Heart left ventricle (tissue), 16 donors: ENCODE results near the gene IPMK. TPM values are rescaled to one million over a fixed set of nuclear protein-coding genes. Genes with fewer than 3 reads are reported as not detected.

Experiments
- ATAC-seq, 4 donors: fragments of 200-7000 bp; cut with Tn5 transposase; one replicate each; pipeline ENCODE4 v1.9.1; 2020 to 2022; ENCODE audit warnings: moderate library complexity in 4 of 4, mild to moderate bottlenecking in 3 of 4, moderate number of reproducible peaks in 1 of 4
- DNase-seq, 5 donors: peaks; one replicate each; pipeline ENCODE4 v3.0.0-alpha.2; 2020
- H3K27ac ChIP-seq, 12 donors: fragments of 200-600 bp; sonication (generic) in 4 of 12; one replicate each; pipeline versions ENCODE4 v1.5.0 to v1.8.0; 2016 to 2022; ENCODE audit warnings: mild to moderate bottlenecking in 2 of 12
- H3K27me3 ChIP-seq, 9 donors: fragments of 200-600 bp; sonication (generic) in 2 of 9; one replicate each; pipeline versions ENCODE4 v1.5.1 to v1.8.0; 2016 to 2022; ENCODE audit warnings: mild to moderate bottlenecking in 3 of 9
- H3K36me3 ChIP-seq, 9 donors: fragments of 200-600 bp; sonication (generic) in 2 of 9; one replicate each; pipeline versions ENCODE4 v1.5.0 to v1.8.0; 2018 to 2022; ENCODE audit warnings: mild to moderate bottlenecking in 2 of 9
- H3K4me1 ChIP-seq, 12 donors: fragments of 200-600 bp; sonication (generic) in 4 of 12; one replicate each; pipeline versions ENCODE4 v1.5.0 to v1.8.0; 2016 to 2022; ENCODE audit warnings: mild to moderate bottlenecking in 3 of 12
- H3K4me3 ChIP-seq, 12 donors: fragments of 200-600 bp; sonication (generic) in 4 of 12; one replicate each; pipeline versions ENCODE4 v1.5.0 to v1.8.0; 2017 to 2022; ENCODE audit warnings: mild to moderate bottlenecking in 9 of 12, moderate library complexity in 4 of 12
- H3K9me3 ChIP-seq, 12 donors: fragments of 200-600 bp; sonication (generic) in 4 of 12; one replicate each; pipeline versions ENCODE4 v1.5.0 to v1.8.0; 2016 to 2022; ENCODE audit warnings: mild to moderate bottlenecking in 1 of 12
- POLR2A ChIP-seq, 2 donors: fragments of 450-650 bp; IDR thresholded peaks; one replicate each; pipeline ENCODE4 v1.6.1; 2017; ENCODE audit warnings: antibody characterized with exemption in 2 of 2, mild to moderate bottlenecking in 2 of 2, moderate library complexity in 2 of 2
- WGBS, 4 donors: extraction: QIAGEN DNeasy Blood & Tissue Kit in 2 of 4; methylation state at CpG; one replicate each; pipeline versions ENCODE4 v1.1.5 to v1.1.7; 2013 to 2018; 5-methylcytosine and 5-hydroxymethylcytosine counted together
- intact Hi-C, 10 donors: fragments of 100-400 bp; cut with DNase I; formaldehyde crosslinking; loops; one replicate each; pipeline versions ENCODE4 v1.11.1 to v1.14.2; 2022
- polyA plus RNA-seq, 2 donors: library from polyadenylated mRNA; stranded (reverse); fragments of 200-250 nt; gene quantifications; one replicate each; pipeline ENCODE4 v1.2.3, GENCODE V29; 2013
- total RNA-seq, 9 donors: library from RNA; depleted of rRNA in 2 of 9; stranded (reverse); fragments of >200 nt in 2 of 9; fragmentation: NEBNext Ultra II Directional in 3 of 9; extraction: Animal tissue kit (Norgen Biotek cat#: 25700) in 3 of 9; gene quantifications; one replicate each; pipeline versions ENCODE4 v1.1.0 to v1.2.4, GENCODE V29; 2016 to 2023
- TF ChIP-seq, protein P1 (sequence below), 12 donors: fragments of 200-600 bp; sonication (generic) in 4 of 12; IDR thresholded peaks; one replicate each; pipeline versions ENCODE4 v1.5.0 to v1.8.0; 2018 to 2022; ENCODE audit warnings: antibody characterized with exemption in 12 of 12, mild to moderate bottlenecking in 5 of 12
- donor health status: ischemic (EF 13 %, LVEDD 7.1; RV severe dilation, severe dysfunction).
- donor health status: healthy with polysubstance abuse.
- donor health status: DM: no; HTN: yes; CAD: no.
- donor health status: DM: no; HTN: no; CAD: no.
- donor health status: ischemic (EF 25% LVEDD 6.9; RV normal size, moderate dysfunction).
- donor health status: ischemic (EF 25% LVEDD 5.7; RV mildly dilated, moderate dysfunction).
- donor health status: healthy.
- donor health status: DM: yes; HTN: yes; CAD: no.
- donor health status: ischemic (EF 35%, LVEDD 5.7; RV mildly dilated, moderate dysfunction).
- donor health status: nonischemic (EF 11% LVEDD 7.7; RV severe dilation, severe dysfunction).
- donor health status: DM: yes; HTN: yes; CAD: no.
- donor health status: PGD.
- donor health status: ischemic (EF 29% LVEDD 5.4; RV normal size, mild dysfunction).
- donor health status: nonischemic (EF 23%, LVEDD 6.1; RV moderate dilation, normal function).

IPMK gene
- total and polyA plus RNA-seq, 11 donors, result 0.95 to 4.2 (median 2.4) TPM

DNA sequence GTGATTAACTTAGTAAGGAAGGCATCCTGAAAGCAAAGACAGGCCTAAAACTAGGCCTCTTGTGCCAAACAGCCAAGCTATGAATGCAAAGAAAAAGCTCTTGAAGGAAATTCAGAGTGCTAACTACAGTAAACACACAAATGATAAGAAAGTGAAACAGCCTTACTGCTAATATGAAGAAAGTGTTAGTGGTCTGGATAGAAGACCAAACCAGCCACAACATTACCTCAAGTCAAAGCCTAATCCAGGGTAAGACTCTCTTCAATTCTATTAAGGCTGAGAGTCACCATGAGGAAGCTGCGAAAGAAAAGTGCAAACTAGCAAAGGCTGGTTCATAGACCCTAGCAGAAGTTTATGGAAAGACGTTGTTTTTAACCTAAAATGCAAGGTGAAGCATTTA is 66.0 kb downstream of the IPMK start:
- intact Hi-C loops, result no loop called here
- 92 to 98% (median 96%) methylated on average over 2 of the region's 2 CpGs for WGBS, 4 donors
- ATAC-seq (no peak), DNase-seq (no peak)
- peaks cover 0 to 4% (median 0%) of the 10 kb centered on the region in 12 donors for H3K9me3 ChIP-seq
- H3K4me3 ChIP-seq, result no peak overlapping the region
- H3K27me3 ChIP-seq, result no peaks in the 10 kb centered on the region
- peaks cover 0 to 12% (median 1%) of the 10 kb centered on the region in 9 donors for H3K36me3 ChIP-seq
- H3K27ac ChIP-seq, result no peak overlapping the region
- H3K4me1 ChIP-seq, result no peaks in the 10 kb centered on the region
- TF ChIP-seq, protein P1, sequence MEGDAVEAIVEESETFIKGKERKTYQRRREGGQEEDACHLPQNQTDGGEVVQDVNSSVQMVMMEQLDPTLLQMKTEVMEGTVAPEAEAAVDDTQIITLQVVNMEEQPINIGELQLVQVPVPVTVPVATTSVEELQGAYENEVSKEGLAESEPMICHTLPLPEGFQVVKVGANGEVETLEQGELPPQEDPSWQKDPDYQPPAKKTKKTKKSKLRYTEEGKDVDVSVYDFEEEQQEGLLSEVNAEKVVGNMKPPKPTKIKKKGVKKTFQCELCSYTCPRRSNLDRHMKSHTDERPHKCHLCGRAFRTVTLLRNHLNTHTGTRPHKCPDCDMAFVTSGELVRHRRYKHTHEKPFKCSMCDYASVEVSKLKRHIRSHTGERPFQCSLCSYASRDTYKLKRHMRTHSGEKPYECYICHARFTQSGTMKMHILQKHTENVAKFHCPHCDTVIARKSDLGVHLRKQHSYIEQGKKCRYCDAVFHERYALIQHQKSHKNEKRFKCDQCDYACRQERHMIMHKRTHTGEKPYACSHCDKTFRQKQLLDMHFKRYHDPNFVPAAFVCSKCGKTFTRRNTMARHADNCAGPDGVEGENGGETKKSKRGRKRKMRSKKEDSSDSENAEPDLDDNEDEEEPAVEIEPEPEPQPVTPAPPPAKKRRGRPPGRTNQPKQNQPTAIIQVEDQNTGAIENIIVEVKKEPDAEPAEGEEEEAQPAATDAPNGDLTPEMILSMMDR (IDR thresholded peaks at IDR 0.05), result no peak
- TF ChIP-seq POLR2A (IDR thresholded peaks at IDR 0.05), result no peak

DNA sequence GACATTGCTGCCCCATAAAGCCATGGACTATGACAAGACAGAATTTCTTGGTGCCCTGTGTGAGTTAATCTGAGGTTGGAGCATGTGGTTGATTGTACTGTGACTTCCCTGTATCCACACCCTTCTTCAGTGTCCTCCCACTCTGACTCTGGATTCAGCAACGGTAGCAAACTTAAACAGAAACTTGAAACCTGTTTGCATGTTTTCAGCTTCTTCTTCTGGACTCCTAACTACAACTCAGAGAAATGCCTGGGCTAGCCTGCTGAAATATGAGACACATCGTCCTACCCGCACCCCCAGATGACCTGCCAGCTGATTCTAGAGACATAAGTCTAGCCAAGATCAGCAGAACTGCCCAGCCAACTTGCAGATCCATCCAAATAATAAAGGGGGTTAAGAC is 78.4 kb downstream of the IPMK start:
- no peaks in the 10 kb centered on the region for H3K9me3 ChIP-seq
- TF ChIP-seq POLR2A (IDR thresholded peaks at IDR 0.05), result no peak
- TF ChIP-seq, protein P1 (IDR thresholded peaks at IDR 0.05), result no peak
- no peak for DNase-seq
- peak in 1 of 4 donors; percentile 24 for ATAC-seq
- no peak overlapping the region for H3K27ac ChIP-seq
- H3K4me1 ChIP-seq, result peaks cover 0 to 7% (median 0%) of the 10 kb centered on the region in 12 donors
- no peak overlapping the region for H3K4me3 ChIP-seq
- peaks cover 0 to 16% (median 0%) of the 10 kb centered on the region in 9 donors for H3K36me3 ChIP-seq
- intact Hi-C loops, result no loop called here
- 29 to 52% (median 44%) methylated on average over 3 of the region's 3 CpGs for WGBS, 4 donors
- H3K27me3 ChIP-seq, result peaks cover 0 to 8% (median 0%) of the 10 kb centered on the region in 9 donors

DNA sequence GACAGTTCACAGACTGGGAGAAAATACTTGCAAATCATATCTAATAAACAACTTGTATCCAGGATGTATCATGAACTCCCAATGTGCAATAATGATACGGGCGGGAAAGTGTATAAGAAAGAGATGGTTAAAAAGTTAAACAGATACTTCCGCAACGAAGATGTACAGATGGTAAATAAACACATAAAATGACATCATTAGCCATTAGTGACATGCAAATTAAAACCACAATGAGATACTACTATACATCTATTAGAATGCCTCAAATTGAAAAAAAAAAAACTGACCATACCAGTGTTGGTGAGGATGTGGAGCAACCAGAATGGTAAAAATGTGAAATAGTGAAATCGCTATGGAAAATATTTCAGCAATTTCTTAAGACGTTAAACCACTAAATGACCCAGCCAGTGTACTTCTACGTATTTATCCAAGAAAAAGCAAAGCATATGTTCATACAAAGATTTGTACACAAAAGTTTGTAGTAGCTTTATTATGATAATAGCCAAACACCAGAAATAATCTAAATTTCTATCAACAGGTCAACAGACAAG is 83.5 kb downstream of the IPMK start:
- Histone ChIP-seq H3K27me3 (peaks cover 0 to 8% (median 0%) of the 10 kb centered on the region in 9 donors), H3K4me3 (no peak overlapping the region), H3K36me3 (no peaks in the 10 kb centered on the region), H3K4me1 (peaks cover 0 to 5% (median 0%) of the 10 kb centered on the region in 12 donors), H3K27ac (no peak overlapping the region), H3K9me3 (no peaks in the 10 kb centered on the region)
- no peak for DNase-seq
- 90 to 93% (median 92%) methylated on average over 7 of the region's 7 CpGs for WGBS, 4 donors
- TF ChIP-seq, protein P1 (IDR thresholded peaks at IDR 0.05), result no peak
- no peak for TF ChIP-seq POLR2A (IDR thresholded peaks at IDR 0.05)
- ATAC-seq, result no peak
- intact Hi-C loops, result no loop called here

DNA sequence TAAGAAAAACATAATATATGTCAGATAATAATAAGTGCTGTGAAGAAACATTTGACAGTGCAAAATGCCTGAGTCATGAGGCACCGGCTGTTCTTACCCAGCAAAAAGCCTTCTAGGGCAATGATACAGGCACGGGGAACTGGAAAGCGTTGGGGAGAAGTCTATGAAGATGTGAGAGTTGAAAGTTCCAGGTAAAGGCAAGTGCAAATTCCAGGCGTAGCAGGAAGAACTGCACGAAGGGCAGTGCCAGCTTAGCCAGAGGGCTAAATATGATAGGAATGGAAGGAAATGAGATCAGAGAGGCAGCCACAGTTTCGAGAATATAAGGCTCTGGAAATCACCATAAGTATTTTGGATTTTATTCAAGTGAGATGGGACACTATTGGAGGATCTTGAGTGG is 87.0 kb downstream of the IPMK start:
- TF ChIP-seq, protein P1 (IDR thresholded peaks at IDR 0.05), result no peak
- no peak for TF ChIP-seq POLR2A (IDR thresholded peaks at IDR 0.05)
- H3K4me3 ChIP-seq, result no peak overlapping the region
- H3K9me3 ChIP-seq, result no peaks in the 10 kb centered on the region
- no peaks in the 10 kb centered on the region for H3K4me1 ChIP-seq
- 62 to 70% (median 69%) methylated on average over 6 of the region's 6 CpGs for WGBS, 4 donors
- no peaks in the 10 kb centered on the region for H3K36me3 ChIP-seq
- H3K27ac ChIP-seq, result no peak overlapping the region
- ATAC-seq (no peak), DNase-seq (no peak)
- intact Hi-C loops, result no loop called here
- peaks cover 0 to 6% (median 0%) of the 10 kb centered on the region in 9 donors for H3K27me3 ChIP-seq
